HUES48 (cell line): ENCODE results near the gene PGAP6.
"Not testable (repeated sequence)": the region's sequence is repeated elsewhere in the genome, so short reads cannot be mapped to it uniquely, and the experiment has no call there.

Source experiments
- H3K27ac ChIP-seq: one replicate; pipeline ENCODE4 v1.7.0; 2013; ENCODE audit warnings: low read depth, low read length, inconsistent platforms
- H3K27me3 ChIP-seq: 2 replicates; pipeline ENCODE4 v1.6.1; 2013; ENCODE audit warnings: mild to moderate bottlenecking, low read length; ENCODE audit not compliant: control insufficient read depth, insufficient read depth
- H3K36me3 ChIP-seq: 2 replicates; pipeline ENCODE4 v1.6.1; 2013; ENCODE audit warnings: low read length; ENCODE audit not compliant: control insufficient read depth, insufficient read depth
- H3K4me1 ChIP-seq: 2 replicates; pipeline ENCODE4 v1.6.1; 2013; ENCODE audit warnings: mild to moderate bottlenecking, low read length; ENCODE audit not compliant: control insufficient read depth, insufficient read depth
- H3K4me3 ChIP-seq: 2 replicates; pipeline ENCODE4 v1.5.1; 2013; ENCODE audit warnings: mild to moderate bottlenecking, low read depth, low read length
- H3K9ac ChIP-seq: 2 replicates; pipeline ENCODE4 v1.6.1; 2013; ENCODE audit warnings: mild to moderate bottlenecking, low read depth, low read length, moderate library complexity
- H3K9me3 ChIP-seq: 2 replicates; pipeline ENCODE4 v1.6.1; 2013; ENCODE audit warnings: low read length; ENCODE audit not compliant: control insufficient read depth, insufficient read depth

PGAP6 gene

DNA sequence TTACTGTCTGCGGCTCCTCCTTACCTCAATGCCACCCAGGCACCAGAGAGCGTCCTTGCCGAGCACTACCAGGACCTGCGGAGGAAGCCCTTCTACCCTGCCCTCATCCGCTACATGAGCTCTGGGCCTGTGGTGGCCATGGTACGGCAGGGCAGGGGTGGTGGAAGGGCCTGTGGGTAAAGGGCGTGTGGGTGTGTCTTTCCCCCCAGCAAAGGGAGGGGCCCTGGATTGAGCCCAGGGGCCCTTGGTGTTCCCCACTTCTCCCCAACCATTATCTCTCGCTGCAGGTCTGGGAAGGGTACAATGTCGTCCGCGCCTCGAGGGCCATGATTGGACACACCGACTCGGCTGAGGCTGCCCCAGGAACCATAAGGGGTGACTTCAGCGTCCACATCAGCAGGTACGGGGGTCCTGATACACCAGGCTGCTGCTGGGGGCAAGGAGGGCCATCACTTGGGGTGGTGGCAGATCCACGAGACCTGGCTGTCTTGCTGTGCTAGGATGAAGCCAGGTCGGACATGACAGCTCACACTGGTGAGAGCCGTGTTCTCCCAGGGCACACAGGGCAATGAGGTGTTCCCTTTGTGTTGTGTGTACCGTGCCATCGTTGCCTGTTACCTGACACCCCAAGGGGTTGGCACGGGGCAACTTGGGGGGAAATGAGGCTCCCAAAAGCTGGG is 17.7 kb upstream of the PGAP6 start:
- no peak overlapping the region for H3K9ac ChIP-seq
- peaks cover 24% of the 10 kb centered on the region for H3K36me3 ChIP-seq
- H3K27me3 ChIP-seq, result no peaks in the 10 kb centered on the region
- H3K4me3 ChIP-seq, result no peak overlapping the region
- peaks cover 9% of the 10 kb centered on the region; the same call in 1 of the 2 replicates for H3K4me1 ChIP-seq
- no peaks in the 10 kb centered on the region for H3K9me3 ChIP-seq
- H3K27ac ChIP-seq, result no peak overlapping the region

DNA sequence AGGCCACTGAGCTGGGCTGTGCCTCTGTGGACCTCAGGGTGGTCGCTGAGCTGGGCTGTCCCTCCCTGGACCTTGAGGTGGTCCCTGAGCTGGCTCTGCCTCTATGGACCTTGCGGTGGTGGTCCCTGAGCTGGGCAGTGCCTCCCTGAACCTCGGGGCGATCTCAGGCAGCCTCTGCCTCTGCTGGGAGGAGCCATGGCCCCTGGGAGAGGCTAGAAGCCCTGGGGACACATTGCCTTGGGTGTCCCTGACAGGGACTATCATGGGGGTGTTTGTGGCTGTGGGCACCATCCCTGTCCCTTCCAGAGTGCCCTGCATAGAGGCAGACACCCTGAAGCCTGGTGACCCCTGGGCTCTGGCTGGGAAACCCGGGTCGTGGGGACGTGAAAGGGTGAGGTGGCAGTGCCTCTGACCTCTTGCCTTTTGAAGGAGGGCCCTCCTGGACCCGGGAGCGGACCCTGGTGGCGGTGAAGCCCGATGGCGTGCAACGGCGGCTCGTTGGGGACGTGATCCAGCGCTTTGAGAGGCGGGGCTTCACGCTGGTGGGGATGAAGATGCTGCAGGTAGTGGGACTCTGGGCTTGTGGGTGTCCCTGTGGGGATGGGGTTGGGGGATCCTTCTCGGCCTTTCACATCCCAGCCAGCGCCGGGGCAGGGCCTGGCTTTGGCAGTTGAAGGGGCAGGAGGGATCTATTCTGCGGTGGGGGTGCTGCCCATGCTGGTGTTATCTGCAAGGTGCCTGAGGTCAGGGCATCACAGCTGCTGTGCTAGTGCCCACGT is 17.0 kb upstream of the PGAP6 start:
- Histone ChIP-seq H3K36me3 (peaks cover 24% of the 10 kb centered on the region), H3K9ac (no peak overlapping the region), H3K27ac (no peak overlapping the region), H3K27me3 (no peaks in the 10 kb centered on the region), H3K4me3 (no peak overlapping the region), H3K9me3 (no peaks in the 10 kb centered on the region), H3K4me1 (peaks cover 9% of the 10 kb centered on the region; the same call in 1 of the 2 replicates)

DNA sequence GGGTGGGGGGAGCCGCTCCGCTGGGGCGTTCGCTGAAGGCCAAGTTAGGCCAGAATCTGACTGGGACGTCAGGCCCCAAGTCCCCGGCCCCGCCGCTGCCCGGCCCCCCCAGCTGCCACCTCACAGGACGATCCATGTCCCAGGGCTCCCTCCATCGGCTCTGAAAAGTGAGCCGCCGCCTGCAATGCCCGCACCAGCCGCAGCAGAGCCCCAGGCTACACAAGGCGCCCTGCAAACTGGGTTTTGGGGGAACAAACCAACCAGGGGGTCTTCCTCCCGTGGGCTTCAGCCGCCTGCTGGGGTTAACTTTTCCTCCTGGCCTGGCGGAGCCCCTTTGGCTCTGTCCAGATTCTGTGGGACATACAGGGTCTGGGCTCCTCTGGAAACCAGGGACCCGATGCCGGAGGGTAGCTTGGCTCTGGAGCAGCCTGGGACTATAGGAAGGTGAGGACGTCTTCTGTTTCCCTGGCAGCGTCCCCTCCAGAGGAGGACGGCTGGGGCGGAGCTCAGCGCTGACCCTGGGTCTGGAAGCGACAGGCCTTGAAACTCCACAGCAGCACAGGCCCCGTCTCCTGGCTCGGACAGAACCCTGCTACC is 16.1 kb upstream of the PGAP6 start:
- Histone ChIP-seq H3K27ac (peak overlapping the region; percentile 83), H3K27me3 (no peaks in the 10 kb centered on the region), H3K4me1 (peaks cover 9% of the 10 kb centered on the region; the same call in 1 of the 2 replicates), H3K36me3 (peaks cover 24% of the 10 kb centered on the region), H3K4me3 (peak overlapping the region; percentile 16; the same call in 1 of the 2 replicates), H3K9me3 (no peaks in the 10 kb centered on the region), H3K9ac (no peak overlapping the region)

DNA sequence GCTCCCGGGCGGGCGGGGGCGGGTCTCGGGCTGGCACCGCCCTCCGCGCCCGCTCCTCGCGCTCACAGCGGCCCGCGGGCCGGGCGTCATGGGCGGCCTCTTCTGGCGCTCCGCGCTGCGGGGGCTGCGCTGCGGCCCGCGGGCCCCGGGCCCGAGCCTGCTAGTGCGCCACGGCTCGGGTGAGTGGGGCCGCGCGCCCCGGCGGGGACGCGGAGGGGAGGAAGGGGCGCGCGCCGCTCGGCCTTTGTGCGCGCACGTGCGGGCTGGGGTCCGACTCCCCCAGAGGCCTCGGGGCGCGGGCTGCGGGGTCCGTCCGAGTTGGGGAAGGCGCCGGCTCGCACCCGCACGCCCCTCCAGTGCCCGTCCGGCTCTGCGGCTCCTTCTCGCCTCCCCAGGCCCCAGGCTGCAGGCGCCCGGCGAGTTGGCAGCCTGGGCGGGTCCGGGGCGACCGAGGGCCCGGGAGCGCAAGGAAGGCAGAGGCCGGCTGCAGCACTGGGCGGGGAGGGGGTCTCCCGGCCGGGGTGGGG is 15.4 kb upstream of the PGAP6 start, which contains the start of gene NME4:
Gene NME4 (plus strand): TSS at position 65 of the 527 bp plus-strand sequence. CDS start 24 bp downstream, at position 89.
- H3K9ac ChIP-seq, result peak within 1 kb of the TSS; percentile 84
- H3K27me3 ChIP-seq, result no peaks in the 10 kb centered on the region
- H3K4me3 ChIP-seq, result peak within 1 kb of the TSS; percentile 73
- H3K9me3 ChIP-seq, result no peaks in the 10 kb centered on the region
- peak within 1 kb of the TSS; percentile 90 for H3K27ac ChIP-seq
- H3K4me1 ChIP-seq, result peaks cover 9% of the 10 kb centered on the region; the same call in 1 of the 2 replicates
- H3K36me3 ChIP-seq, result peaks cover 24% of the 10 kb centered on the region

DNA sequence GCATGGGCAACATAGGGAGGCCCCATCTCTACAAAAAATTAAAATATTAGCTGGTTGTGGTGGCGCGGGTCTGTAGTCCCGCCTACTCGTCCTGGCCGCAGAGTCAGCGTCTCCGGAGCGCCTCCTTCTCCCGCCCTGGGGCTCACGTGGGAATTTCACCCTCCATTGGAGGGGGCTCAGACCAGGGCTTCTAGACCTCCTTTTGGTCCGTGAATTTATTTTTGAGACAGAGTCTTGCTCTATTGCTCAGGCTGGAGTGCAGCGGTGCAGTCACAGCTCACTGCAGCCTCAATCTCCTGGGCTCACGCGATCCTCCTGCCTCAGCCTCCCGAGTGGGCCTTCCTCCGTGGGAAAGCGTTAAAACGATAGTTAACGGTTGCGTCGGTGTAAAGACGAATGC is 14.8 kb upstream of the PGAP6 start:
- Histone ChIP-seq H3K4me1 (peaks cover 9% of the 10 kb centered on the region; the same call in 1 of the 2 replicates), H3K9ac (peak overlapping the region; percentile 43), H3K4me3 (peak overlapping the region; percentile 55), H3K27ac (peak overlapping the region; percentile 84), H3K27me3 (no peaks in the 10 kb centered on the region), H3K36me3 (peaks cover 24% of the 10 kb centered on the region), H3K9me3 (no peaks in the 10 kb centered on the region)

DNA sequence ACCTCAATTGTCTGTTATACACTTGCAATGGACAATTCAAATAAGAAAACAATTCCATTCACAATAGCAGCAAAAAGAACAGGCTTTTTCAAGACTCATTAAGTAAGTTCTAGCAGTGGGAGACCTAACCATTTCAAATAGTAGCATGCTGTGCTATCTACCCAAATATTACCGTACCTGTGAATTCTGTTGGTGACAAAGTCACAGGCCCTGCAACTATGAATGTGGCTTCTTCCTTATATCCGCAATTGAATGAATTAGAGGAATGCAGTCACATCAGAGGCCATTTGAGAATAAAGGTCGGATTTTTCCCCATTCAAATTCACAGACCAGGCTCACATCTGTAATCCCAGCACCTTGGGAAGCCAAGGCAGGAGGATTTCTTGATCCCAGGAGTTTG is 14.4 kb upstream of the PGAP6 start:
- H3K9ac ChIP-seq, result no peak overlapping the region
- peak overlapping the region; percentile 55 for H3K4me3 ChIP-seq
- H3K27ac ChIP-seq, result peak overlapping the region; percentile 84
- H3K27me3 ChIP-seq, result no peaks in the 10 kb centered on the region
- H3K4me1 ChIP-seq, result peaks cover 9% of the 10 kb centered on the region; the same call in 1 of the 2 replicates
- no peaks in the 10 kb centered on the region for H3K9me3 ChIP-seq
- H3K36me3 ChIP-seq, result peaks cover 24% of the 10 kb centered on the region

DNA sequence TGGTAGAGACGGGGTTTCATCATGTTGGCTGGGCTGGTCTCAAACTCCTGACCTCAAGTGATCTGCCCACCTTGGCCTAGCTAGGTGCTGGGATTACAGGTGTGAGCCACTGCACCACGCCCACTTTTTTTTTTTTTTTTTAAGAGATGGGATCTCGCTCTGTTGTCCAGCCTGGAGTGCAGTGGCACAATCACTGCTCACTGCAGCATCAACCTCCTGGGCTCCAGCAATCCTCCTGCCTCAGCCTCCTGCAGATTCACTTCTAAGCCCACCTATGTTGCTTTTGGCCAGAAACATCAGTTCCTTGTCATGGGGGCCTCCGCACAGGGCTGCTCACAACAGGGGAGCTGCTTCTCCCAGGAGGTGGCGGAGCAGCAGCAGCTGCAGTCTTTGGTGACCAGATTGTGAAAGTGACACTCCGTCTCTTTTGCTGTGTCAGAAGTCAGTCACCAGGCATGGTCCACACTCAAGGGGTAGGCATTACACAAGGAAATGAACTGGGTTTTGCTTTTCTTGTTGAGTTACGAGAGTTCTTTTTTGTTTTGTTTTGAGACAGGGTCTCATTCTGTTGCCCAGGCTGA is 10.8 kb upstream of the PGAP6 start:
- Histone ChIP-seq H3K27me3 (no peaks in the 10 kb centered on the region), H3K27ac (no peak overlapping the region), H3K9ac (no peak overlapping the region), H3K4me3 (no peak overlapping the region), H3K4me1 (peaks cover 4% of the 10 kb centered on the region; the same call in 1 of the 2 replicates), H3K9me3 (no peaks in the 10 kb centered on the region), H3K36me3 (no peaks in the 10 kb centered on the region)

DNA sequence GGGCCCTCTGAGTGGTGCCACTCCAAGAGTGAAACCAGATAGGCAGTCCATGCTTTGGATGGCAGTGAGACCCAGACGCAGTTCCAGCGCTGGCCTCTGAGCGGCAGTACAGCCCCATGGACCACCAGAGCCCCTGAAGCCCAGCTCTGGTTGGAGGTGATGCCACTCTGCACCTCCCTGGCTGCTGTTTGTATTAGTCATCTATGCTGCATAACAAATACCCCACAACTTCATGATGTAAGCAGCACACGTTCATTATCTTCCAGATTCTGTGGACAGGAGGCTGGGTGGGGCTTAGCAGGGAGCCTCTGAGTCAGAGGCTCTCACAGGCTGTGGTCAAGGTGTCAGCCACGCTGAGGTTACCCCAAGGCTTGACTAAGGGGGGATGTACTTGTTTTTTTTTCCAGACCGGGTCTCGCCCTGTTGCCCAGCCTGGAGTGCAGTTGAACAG is 10.1 kb upstream of the PGAP6 start:
- no peaks in the 10 kb centered on the region for H3K36me3 ChIP-seq
- no peaks in the 10 kb centered on the region for H3K27me3 ChIP-seq
- no peak overlapping the region for H3K9ac ChIP-seq
- peaks cover 4% of the 10 kb centered on the region; the same call in 1 of the 2 replicates for H3K4me1 ChIP-seq
- no peak overlapping the region for H3K27ac ChIP-seq
- H3K9me3 ChIP-seq, result no peaks in the 10 kb centered on the region
- H3K4me3 ChIP-seq, result no peak overlapping the region

DNA sequence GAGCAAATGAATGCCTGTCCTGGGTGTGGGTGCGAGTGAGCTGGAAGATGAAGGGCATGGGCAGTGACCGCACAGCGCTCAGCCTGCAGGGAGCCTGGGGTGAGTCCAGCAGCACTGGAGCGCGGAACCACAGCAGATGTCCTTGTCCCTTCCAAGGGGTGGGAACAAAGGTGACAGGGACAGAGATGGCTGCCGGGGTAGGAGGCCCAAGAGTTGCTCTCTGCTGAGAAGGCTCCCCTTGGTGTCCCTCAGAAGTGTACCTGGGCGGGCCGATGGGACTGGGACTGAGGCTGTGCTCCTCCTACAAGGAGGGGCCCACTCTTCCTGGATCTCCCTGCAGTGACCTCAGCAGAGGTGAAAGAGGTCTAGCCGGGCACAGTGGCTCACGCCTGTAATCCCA is 7.6 kb upstream of the PGAP6 start:
- Histone ChIP-seq H3K27me3 (no peaks in the 10 kb centered on the region), H3K4me3 (no peak overlapping the region), H3K36me3 (no peaks in the 10 kb centered on the region), H3K4me1 (peaks cover 6% of the 10 kb centered on the region; the same call in 1 of the 2 replicates), H3K9me3 (no peaks in the 10 kb centered on the region), H3K9ac (no peak overlapping the region), H3K27ac (no peak overlapping the region)

DNA sequence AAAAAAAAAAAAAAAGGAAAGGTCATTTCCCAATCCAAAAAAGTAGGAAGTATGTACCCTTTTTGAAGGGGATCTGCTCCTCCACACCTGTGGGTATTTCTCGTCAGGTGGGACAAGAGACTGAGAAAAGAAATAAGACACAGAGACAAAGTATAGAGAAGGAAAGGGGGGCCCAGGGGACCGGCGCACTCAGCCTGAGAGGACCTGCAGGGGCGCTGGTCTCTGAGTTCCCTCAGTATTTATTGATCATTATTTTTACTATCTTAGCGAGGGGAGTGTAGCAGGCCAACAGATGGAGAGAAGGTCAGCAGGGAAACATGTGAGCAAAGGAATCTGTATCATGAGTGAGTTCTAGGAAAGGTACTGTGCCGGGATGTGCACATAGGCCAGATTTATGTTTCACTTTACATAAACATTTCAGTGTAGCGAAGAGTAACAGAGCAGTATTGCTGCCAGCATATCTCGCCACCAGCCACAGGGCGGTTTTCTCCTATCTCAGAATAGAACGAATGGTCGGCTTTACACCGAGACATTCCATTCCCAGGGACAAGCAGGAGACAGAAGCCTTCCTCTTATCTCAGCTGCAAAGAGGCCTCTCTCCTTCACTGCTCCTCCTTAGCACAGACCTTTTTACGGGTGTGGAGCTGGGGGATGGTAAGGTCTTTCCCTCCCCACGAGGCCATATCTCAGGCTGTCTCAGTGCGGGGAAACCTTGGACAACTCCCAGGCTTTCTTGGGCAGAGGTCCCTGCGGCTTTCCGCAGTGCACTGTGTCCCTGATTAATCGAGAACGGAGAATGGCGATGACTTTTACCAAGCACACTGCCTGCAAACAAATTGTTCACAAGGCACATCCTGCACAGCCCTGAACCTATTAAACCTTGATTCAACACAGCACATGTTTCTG is 6.2 kb upstream of the PGAP6 start:
- not testable (repeated sequence) for H3K27ac ChIP-seq, H3K4me3 ChIP-seq, H3K27me3 ChIP-seq, H3K9ac ChIP-seq, H3K36me3 ChIP-seq, H3K9me3 ChIP-seq
- H3K4me1 ChIP-seq, result peaks cover 16% of the 10 kb centered on the region
